HepG2 (cell line): Measurements from ENCODE around the gene FAM118A. TPM values are rescaled to one million over a fixed set of nuclear protein-coding genes. Genes with fewer than 3 reads are reported as not detected.
A peak's percentile ranks its signal among the peaks of the same experiment; 100 is the strongest.

Source experiments
- CAMTA2 ChIP-seq: sonication (generic); formaldehyde crosslinking; IDR thresholded peaks from 2 replicates; pipeline ENCODE4 v1.4.0; 2020; ENCODE audit warnings: mild to moderate bottlenecking, missing genetic modification reagents, borderline replicate concordance
- DNMT1 ChIP-seq: sonication (generic); formaldehyde crosslinking; IDR thresholded peaks from 2 replicates; pipeline ENCODE4 v1.5.1; 2020; ENCODE audit warnings: mild to moderate bottlenecking, missing genetic modification reagents
- FOXC1 ChIP-seq: sonication (generic); formaldehyde crosslinking; IDR thresholded peaks from 2 replicates; pipeline ENCODE4 v1.8.0; 2022; ENCODE audit warnings: mild to moderate bottlenecking, missing genetic modification reagents, borderline replicate concordance
- MED1 ChIP-seq: sonication (generic); formaldehyde crosslinking; IDR thresholded peaks from 2 replicates; pipeline ENCODE4 v1.4.0; 2020; ENCODE audit warnings: missing genetic modification reagents
- MXD4 ChIP-seq: IDR thresholded peaks from 2 replicates; pipeline ENCODE4 v1.6.1; 2016; ENCODE audit warnings: mild to moderate bottlenecking, missing biosample characterization, missing genetic modification reagents
- NKX3-1 ChIP-seq: sonication (generic); formaldehyde crosslinking; IDR thresholded peaks from 2 replicates; pipeline ENCODE4 v1.5.0; 2020; ENCODE audit warnings: missing genetic modification reagents
- STAT5B ChIP-seq: sonication (generic); formaldehyde crosslinking; IDR thresholded peaks from 2 replicates; pipeline ENCODE4 v1.4.0; 2020; ENCODE audit warnings: missing genetic modification reagents
- ZBED4 ChIP-seq: sonication (generic); formaldehyde crosslinking; IDR thresholded peaks from 2 replicates; pipeline ENCODE4 v1.4.0; 2020; ENCODE audit warnings: missing genetic modification reagents, borderline replicate concordance
- ZMYM2 ChIP-seq: sonication (generic); formaldehyde crosslinking; IDR thresholded peaks from 2 replicates; pipeline ENCODE4 v1.8.0; 2022; ENCODE audit warnings: mild to moderate bottlenecking, missing genetic modification reagents
- ZNF414 ChIP-seq: sonication (generic); formaldehyde crosslinking; IDR thresholded peaks from 2 replicates; pipeline ENCODE4 v1.5.0; 2020; ENCODE audit warnings: missing genetic modification reagents
- ZNF589 ChIP-seq: sonication (generic); formaldehyde crosslinking; conservative IDR thresholded peaks from 2 replicates; pipeline ENCODE4 v1.8.0; 2022; ENCODE audit warnings: mild to moderate bottlenecking, moderate library complexity, missing genetic modification reagents
- ZNF704 ChIP-seq: sonication (generic); formaldehyde crosslinking; IDR thresholded peaks from 2 replicates; pipeline ENCODE4 v1.8.1; 2023; ENCODE audit warnings: mild to moderate bottlenecking, inconsistent platforms, moderate library complexity, missing genetic modification reagents, borderline replicate concordance
- ZNF790 ChIP-seq: sonication (generic); formaldehyde crosslinking; IDR thresholded peaks from 2 replicates; pipeline ENCODE4 v1.8.0; 2022; ENCODE audit warnings: missing genetic modification reagents, mild to moderate bottlenecking, borderline replicate concordance
- ZNF839 ChIP-seq: sonication (generic); formaldehyde crosslinking; IDR thresholded peaks from 2 replicates; pipeline ENCODE4 v1.4.0; 2020; ENCODE audit warnings: missing genetic modification reagents, mild to moderate bottlenecking, borderline replicate concordance
- ZNF850 ChIP-seq: sonication (generic); formaldehyde crosslinking; conservative IDR thresholded peaks from 2 replicates; pipeline ENCODE4 v1.9.0; 2021; ENCODE audit warnings: mild to moderate bottlenecking, missing genetic modification reagents
- polyA plus RNA-seq, 8 experiments: library from polyadenylated mRNA; depleted of rRNA in 3 of 8; stranded (reverse) in 7 of 8; unstranded in 1 of 8; fragments of >200 nt; fragmentation: Illumina TruSeq in 4 of 8; extraction: Trizol in 4 of 8; gene quantifications; 2 replicates each; pipeline versions ENCODE4 v1.2.1 to v1.2.3, GENCODE V29; 2011 to 2016; ENCODE audit warnings: low read depth in 4 of 8, missing spikeins in 1 of 8, mixed read lengths in 1 of 8; ENCODE audit not compliant: insufficient read depth in 1 of 8
- total RNA-seq, 5 experiments: library from RNA; depleted of rRNA; stranded (reverse); fragments of >200 nt; fragmentation: Illumina TruSeq; extraction: Trizol; gene quantifications; 2 replicates each; pipeline ENCODE4 v1.2.3, GENCODE V29; 2016; ENCODE audit warnings: low read depth in 1 of 5
- TF ChIP-seq, protein P1 (sequence below): sonication (generic); formaldehyde crosslinking; IDR thresholded peaks from 2 replicates; pipeline ENCODE4 v1.5.1; 2020; ENCODE audit warnings: missing genetic modification reagents, mild to moderate bottlenecking, borderline replicate concordance
- TF ChIP-seq, protein P2 (sequence below): sonication (generic); formaldehyde crosslinking; IDR thresholded peaks from 2 replicates; pipeline ENCODE4 v1.9.0; 2021; ENCODE audit warnings: missing genetic modification reagents, mild to moderate bottlenecking, borderline replicate concordance

The FAM118A gene
- total and polyA plus RNA-seq, 2 of the 13 experiments (the other 11 are each of a cell fraction or from before 2014, with no cell fraction given): 36.7 to 48.2 TPM

GRCh38 chr22:45309422-45310227 lies at the start of gene FAM118A (continued):
- TF ChIP-seq ZNF790 (CRISPR knock-in tag) (peak; percentile 4; the same call in 1 of the 2 replicates), FOXC1 (CRISPR knock-in tag) (no peak), ZBED4 (CRISPR knock-in tag) (peak; percentile 95; the same call in 1 of the 2 replicates), ZNF839 (CRISPR knock-in tag) (peak; percentile 20; the same call in 1 of the 2 replicates), STAT5B (0 out of 2 replicates have a peak, but pooled peaks have one; percentile 38), NKX3-1 (CRISPR knock-in tag) (peak; percentile 78), MXD4 (CRISPR knock-in tag) (peak; percentile 51; the same call in 1 of the 2 replicates), DNMT1 (CRISPR knock-in tag) (no peak; the same call in 1 of the 2 replicates), ZNF414 (peak; percentile 10; the same call in 1 of the 2 replicates), ZMYM2 (CRISPR knock-in tag) (no peak), ZNF850 (CRISPR knock-in tag) (no peak), ZNF704 (CRISPR knock-in tag) (no peak), MED1 (peak; percentile 69), CAMTA2 (CRISPR knock-in tag) (0 out of 2 replicates have a peak, but pooled peaks have one; percentile 27), ZNF589 (CRISPR knock-in tag) (peak; percentile 82; the same call in 1 of the 2 replicates)
- TF ChIP-seq, protein P1, sequence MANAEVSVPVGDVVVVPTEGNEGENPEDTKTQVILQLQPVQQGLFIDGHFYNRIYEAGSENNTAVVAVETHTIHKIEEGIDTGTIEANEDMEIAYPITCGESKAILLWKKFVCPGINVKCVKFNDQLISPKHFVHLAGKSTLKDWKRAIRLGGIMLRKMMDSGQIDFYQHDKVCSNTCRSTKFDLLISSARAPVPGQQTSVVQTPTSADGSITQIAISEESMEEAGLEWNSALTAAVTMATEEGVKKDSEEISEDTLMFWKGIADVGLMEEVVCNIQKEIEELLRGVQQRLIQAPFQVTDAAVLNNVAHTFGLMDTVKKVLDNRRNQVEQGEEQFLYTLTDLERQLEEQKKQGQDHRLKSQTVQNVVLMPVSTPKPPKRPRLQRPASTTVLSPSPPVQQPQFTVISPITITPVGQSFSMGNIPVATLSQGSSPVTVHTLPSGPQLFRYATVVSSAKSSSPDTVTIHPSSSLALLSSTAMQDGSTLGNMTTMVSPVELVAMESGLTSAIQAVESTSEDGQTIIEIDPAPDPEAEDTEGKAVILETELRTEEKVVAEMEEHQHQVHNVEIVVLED (CRISPR knock-in tag): peak; percentile 67; the same call in 1 of the 2 replicates
- TF ChIP-seq, protein P2, sequence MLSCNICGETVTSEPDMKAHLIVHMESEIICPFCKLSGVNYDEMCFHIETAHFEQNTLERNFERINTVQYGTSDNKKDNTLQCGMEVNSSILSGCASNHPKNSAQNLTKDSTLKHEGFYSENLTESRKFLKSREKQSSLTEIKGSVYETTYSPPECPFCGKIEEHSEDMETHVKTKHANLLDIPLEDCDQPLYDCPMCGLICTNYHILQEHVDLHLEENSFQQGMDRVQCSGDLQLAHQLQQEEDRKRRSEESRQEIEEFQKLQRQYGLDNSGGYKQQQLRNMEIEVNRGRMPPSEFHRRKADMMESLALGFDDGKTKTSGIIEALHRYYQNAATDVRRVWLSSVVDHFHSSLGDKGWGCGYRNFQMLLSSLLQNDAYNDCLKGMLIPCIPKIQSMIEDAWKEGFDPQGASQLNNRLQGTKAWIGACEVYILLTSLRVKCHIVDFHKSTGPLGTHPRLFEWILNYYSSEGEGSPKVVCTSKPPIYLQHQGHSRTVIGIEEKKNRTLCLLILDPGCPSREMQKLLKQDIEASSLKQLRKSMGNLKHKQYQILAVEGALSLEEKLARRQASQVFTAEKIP (CRISPR knock-in tag): no peak
